Uterus (tissue), 4 donors: ENCODE results near the gene LRP1-AS. TPM values are rescaled to one million over a fixed set of nuclear protein-coding genes. Genes with fewer than 3 reads are reported as not detected.

Source experiments
- DNase-seq, 2 donors: peaks; one replicate each; pipeline ENCODE4 v3.0.0-alpha.2; 2019 to 2020
- H3K27ac ChIP-seq, 2 donors: fragments of 200-600 bp; sonication (generic); 1 replicate in 1 of 2; 2 replicates in 1 of 2; pipeline ENCODE4 v1.5.1; 2016 to 2018
- H3K27me3 ChIP-seq, 2 donors: fragments of 200-600 bp; sonication (generic); one replicate each; pipeline ENCODE4 v1.5.1; 2018 to 2019; ENCODE audit warnings: control low read depth in 1 of 2
- H3K36me3 ChIP-seq, 2 donors: fragments of 200-600 bp; sonication (generic); one replicate each; pipeline ENCODE4 v1.5.1; 2019; ENCODE audit warnings: control low read depth in 1 of 2
- H3K4me1 ChIP-seq, 2 donors: fragments of 200-600 bp; sonication (generic); one replicate each; pipeline ENCODE4 v1.5.1; 2018 to 2019; ENCODE audit warnings: control low read depth in 1 of 2
- H3K4me3 ChIP-seq, 2 donors: fragments of 200-600 bp; sonication (generic); 1 replicate in 1 of 2; 2 replicates in 1 of 2; pipeline ENCODE4 v1.5.1; 2018 to 2019; ENCODE audit warnings: mild to moderate bottlenecking in 1 of 2
- H3K9me3 ChIP-seq, 2 donors: fragments of 200-600 bp; sonication (generic); one replicate each; pipeline ENCODE4 v1.5.1; 2019; ENCODE audit warnings: control low read depth in 1 of 2
- POLR2A ChIP-seq, 2 donors: fragments of 450-650 bp; IDR thresholded peaks; one replicate each; pipeline ENCODE4 v1.6.1; 2016; ENCODE audit warnings: antibody characterized with exemption in 2 of 2, mild to moderate bottlenecking in 1 of 2, moderate library complexity in 1 of 2
- intact Hi-C: fragments of 100-400 bp; cut with DNase I; formaldehyde crosslinking; loops from one replicate; pipeline ENCODE4 v1.15.1; 2023; ENCODE audit warnings: low total_unique reads
- total RNA-seq, 4 donors: library from RNA; depleted of rRNA in 3 of 4; stranded (reverse); fragments of >200 nt in 3 of 4; gene quantifications; one replicate each; pipeline versions ENCODE4 v1.1.0 to v1.2.4, GENCODE V29; 2014 to 2023
- TF ChIP-seq, protein P1 (sequence below), 4 experiments: fragments of 200-600 bp in 2 of 4; fragments of 450-650 bp in 2 of 4; sonication (generic) in 2 of 4; IDR thresholded peaks; one replicate each; pipeline ENCODE4 v1.5.1; 2016 to 2019; ENCODE audit warnings: antibody characterized with exemption in 4 of 4, mild to moderate bottlenecking in 2 of 4, moderate library complexity in 1 of 4
- donor health status: DM: yes; HTN: yes; CAD: no.

The LRP1-AS gene
- total RNA-seq, 4 donors from 2014 or later: not detected

DNA sequence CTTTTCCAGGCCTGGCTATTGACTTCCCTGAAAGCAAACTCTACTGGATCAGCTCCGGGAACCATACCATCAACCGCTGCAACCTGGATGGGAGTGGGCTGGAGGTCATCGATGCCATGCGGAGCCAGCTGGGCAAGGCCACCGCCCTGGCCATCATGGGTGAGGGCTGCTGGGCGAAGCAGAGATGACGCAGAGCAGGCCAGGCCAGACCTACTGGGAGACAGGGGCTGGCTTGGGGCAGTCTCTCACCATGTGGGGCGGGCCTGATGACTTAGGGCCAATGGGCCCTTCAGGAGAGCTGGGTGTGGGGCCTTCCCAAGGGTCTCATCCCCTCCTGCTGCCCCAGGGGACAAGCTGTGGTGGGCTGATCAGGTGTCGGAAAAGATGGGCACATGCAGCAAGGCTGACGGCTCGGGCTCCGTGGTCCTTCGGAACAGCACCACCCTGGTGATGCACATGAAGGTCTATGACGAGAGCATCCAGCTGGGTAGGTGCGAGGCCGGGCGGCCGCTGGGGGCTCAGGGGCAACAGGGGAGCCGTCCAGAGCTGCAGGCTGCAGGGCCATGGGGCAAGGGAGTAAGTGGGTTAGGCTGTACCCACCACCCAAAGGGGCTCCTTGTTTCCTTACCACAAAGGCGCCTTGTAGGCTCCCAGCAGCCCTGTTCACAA is 33.0 kb upstream of the LRP1-AS start:
- no peak overlapping the region for H3K4me3 ChIP-seq
- DNase-seq: no peak
- H3K27ac ChIP-seq: peak overlapping the region in 1 of 2 donors; percentile 1
- TF ChIP-seq, protein P1, sequence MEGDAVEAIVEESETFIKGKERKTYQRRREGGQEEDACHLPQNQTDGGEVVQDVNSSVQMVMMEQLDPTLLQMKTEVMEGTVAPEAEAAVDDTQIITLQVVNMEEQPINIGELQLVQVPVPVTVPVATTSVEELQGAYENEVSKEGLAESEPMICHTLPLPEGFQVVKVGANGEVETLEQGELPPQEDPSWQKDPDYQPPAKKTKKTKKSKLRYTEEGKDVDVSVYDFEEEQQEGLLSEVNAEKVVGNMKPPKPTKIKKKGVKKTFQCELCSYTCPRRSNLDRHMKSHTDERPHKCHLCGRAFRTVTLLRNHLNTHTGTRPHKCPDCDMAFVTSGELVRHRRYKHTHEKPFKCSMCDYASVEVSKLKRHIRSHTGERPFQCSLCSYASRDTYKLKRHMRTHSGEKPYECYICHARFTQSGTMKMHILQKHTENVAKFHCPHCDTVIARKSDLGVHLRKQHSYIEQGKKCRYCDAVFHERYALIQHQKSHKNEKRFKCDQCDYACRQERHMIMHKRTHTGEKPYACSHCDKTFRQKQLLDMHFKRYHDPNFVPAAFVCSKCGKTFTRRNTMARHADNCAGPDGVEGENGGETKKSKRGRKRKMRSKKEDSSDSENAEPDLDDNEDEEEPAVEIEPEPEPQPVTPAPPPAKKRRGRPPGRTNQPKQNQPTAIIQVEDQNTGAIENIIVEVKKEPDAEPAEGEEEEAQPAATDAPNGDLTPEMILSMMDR (IDR thresholded peaks at IDR 0.05): no peak
- TF ChIP-seq POLR2A (IDR thresholded peaks at IDR 0.05): no peak
- H3K36me3 ChIP-seq: no peaks in the 10 kb centered on the region
- no peaks in the 10 kb centered on the region for H3K9me3 ChIP-seq
- H3K4me1 ChIP-seq: no peaks in the 10 kb centered on the region
- intact Hi-C loops: loop anchor here (5.0 kb wide), 1 partner anchor 113 kb away; no protein-coding TSS in a partner anchor
- no peaks in the 10 kb centered on the region for H3K27me3 ChIP-seq

- no peak for TF ChIP-seq POLR2A (IDR thresholded peaks at IDR 0.05)
- TF ChIP-seq, protein P1 (IDR thresholded peaks at IDR 0.05): no peak
Measured at GRCh38 chr12:57179331-57180086, 32.1 kb upstream of the LRP1-AS start.

GRCh38 chr12:57178213-57178612 is 30.8 kb upstream of the LRP1-AS start:
- no peaks in the 10 kb centered on the region for H3K4me1 ChIP-seq
- TF ChIP-seq POLR2A (IDR thresholded peaks at IDR 0.05): no peak
- TF ChIP-seq, protein P1 (IDR thresholded peaks at IDR 0.05): no peak
- H3K27ac ChIP-seq: no peak overlapping the region
- no peaks in the 10 kb centered on the region for H3K9me3 ChIP-seq
- H3K36me3 ChIP-seq: no peaks in the 10 kb centered on the region
- no peak overlapping the region for H3K4me3 ChIP-seq
- intact Hi-C loops: loop anchor here (5.0 kb wide), 1 partner anchor 51 kb away; the partner anchor contains the start of gene LRP1
- H3K27me3 ChIP-seq: no peaks in the 10 kb centered on the region
- DNase-seq: no peak

More at GRCh38 chr12:57179331-57180086, 32.1 kb upstream of the LRP1-AS start:
- no peaks in the 10 kb centered on the region for H3K36me3 ChIP-seq
- H3K9me3 ChIP-seq: no peaks in the 10 kb centered on the region
- H3K27ac ChIP-seq: no peak overlapping the region
- intact Hi-C loops: loop anchor here (5.0 kb wide), 2 partner anchors 52 to 112 kb away; partner anchors contain the start of gene LRP1
- no peaks in the 10 kb centered on the region for H3K4me1 ChIP-seq
- no peak overlapping the region for H3K4me3 ChIP-seq
- H3K27me3 ChIP-seq: no peaks in the 10 kb centered on the region
- DNase-seq: no peak

DNA sequence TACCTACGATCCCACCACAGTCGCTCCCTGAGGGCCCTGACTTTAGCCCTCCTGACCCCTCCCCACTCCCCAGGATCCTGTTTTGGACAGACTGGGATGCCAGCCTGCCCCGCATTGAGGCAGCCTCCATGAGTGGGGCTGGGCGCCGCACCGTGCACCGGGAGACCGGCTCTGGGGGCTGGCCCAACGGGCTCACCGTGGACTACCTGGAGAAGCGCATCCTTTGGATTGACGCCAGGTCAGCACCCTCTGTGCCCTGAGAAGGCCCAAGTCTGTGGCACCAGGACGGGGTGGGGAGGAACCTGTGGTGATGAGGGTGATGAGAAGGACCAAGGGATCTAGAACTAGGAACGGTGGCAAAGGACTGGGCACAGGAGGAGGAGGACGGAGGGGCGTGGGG is 29.9 kb upstream of the LRP1-AS start:
- H3K27ac ChIP-seq: no peak overlapping the region
- intact Hi-C loops: loop anchor here (5.0 kb wide), 1 partner anchor 50 kb away; the partner anchor contains the start of gene LRP1
- TF ChIP-seq, protein P1 (IDR thresholded peaks at IDR 0.05): no peak
- TF ChIP-seq POLR2A (IDR thresholded peaks at IDR 0.05): no peak
- H3K36me3 ChIP-seq: no peaks in the 10 kb centered on the region
- no peaks in the 10 kb centered on the region for H3K27me3 ChIP-seq
- H3K4me3 ChIP-seq: no peak overlapping the region
- DNase-seq: no peak
- H3K9me3 ChIP-seq: no peaks in the 10 kb centered on the region
- no peaks in the 10 kb centered on the region for H3K4me1 ChIP-seq

DNA sequence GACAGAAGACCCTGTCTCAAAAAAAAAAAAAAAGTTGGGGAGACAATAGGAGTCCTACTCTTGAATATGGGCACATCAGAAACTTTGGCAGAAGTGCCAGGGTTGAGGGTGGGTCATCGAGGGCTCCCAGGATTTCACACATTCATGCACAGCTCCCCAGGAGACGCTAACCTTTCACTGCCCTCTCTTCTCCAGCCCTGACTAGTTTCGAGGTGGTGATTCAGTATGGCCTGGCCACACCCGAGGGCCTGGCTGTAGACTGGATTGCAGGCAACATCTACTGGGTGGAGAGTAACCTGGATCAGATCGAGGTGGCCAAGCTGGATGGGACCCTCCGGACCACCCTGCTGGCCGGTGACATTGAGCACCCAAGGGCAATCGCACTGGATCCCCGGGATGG is 29.4 kb upstream of the LRP1-AS start:
- Histone ChIP-seq H3K27me3 (no peaks in the 10 kb centered on the region), H3K36me3 (no peaks in the 10 kb centered on the region), H3K27ac (no peak overlapping the region), H3K4me3 (no peak overlapping the region), H3K9me3 (no peaks in the 10 kb centered on the region), H3K4me1 (no peaks in the 10 kb centered on the region)
- no peak for DNase-seq
- TF ChIP-seq, protein P1 (IDR thresholded peaks at IDR 0.05): no peak
- no peak for TF ChIP-seq POLR2A (IDR thresholded peaks at IDR 0.05)
- intact Hi-C loops: loop anchor here (5.0 kb wide), 1 partner anchor 50 kb away; the partner anchor contains the start of gene LRP1
